Karpas-422 (cell line): ENCODE data around the gene WNK2. TPM values are rescaled to one million over a fixed set of nuclear protein-coding genes. Genes with fewer than 3 reads are reported as not detected.

Experiments
- DNase-seq: peaks from one replicate; pipeline ENCODE4 v3.0.0-alpha.2; 2015
- H2AFZ ChIP-seq: fragments of 200-600 bp; sonication (generic); 2 replicates; pipeline ENCODE4 v1.6.1; 2014; ENCODE audit warnings: antibody characterized with exemption, low read length, mixed read lengths
- H3K27ac ChIP-seq: fragments of 200-600 bp; sonication (generic); 2 replicates; pipeline ENCODE4 v1.5.1; 2014; ENCODE audit warnings: mild to moderate bottlenecking, low read length, moderate library complexity
- H3K27me3 ChIP-seq: fragments of 200-600 bp; sonication (generic); 2 replicates; pipeline ENCODE4 v1.6.1; 2014; ENCODE audit warnings: low read length, mixed read lengths
- H3K36me3 ChIP-seq: fragments of 200-600 bp; sonication (generic); 2 replicates; pipeline ENCODE4 v1.6.1; 2014; ENCODE audit warnings: low read length, mixed read lengths; ENCODE audit not compliant: insufficient read depth
- H3K4me1 ChIP-seq: fragments of 200-600 bp; sonication (generic); 2 replicates; pipeline ENCODE4 v1.6.1; 2014; ENCODE audit warnings: mild to moderate bottlenecking, low read length, mixed read lengths
- H3K4me2 ChIP-seq: fragments of 200-600 bp; sonication (generic); 2 replicates; pipeline ENCODE4 v1.6.1; 2014; ENCODE audit warnings: low read length, low read depth, mild to moderate bottlenecking; ENCODE audit not compliant: poor library complexity, severe bottlenecking
- H3K4me3 ChIP-seq: fragments of 200-600 bp; sonication (generic); 2 replicates; pipeline ENCODE4 v1.5.1; 2014; ENCODE audit warnings: mild to moderate bottlenecking, antibody characterized with exemption, low read length, mixed read lengths
- H3K79me2 ChIP-seq: fragments of 200-600 bp; sonication (generic); 2 replicates; pipeline ENCODE4 v1.6.1; 2014; ENCODE audit warnings: mild to moderate bottlenecking, low read length, mixed read lengths
- H3K9ac ChIP-seq: fragments of 200-600 bp; sonication (generic); 2 replicates; pipeline ENCODE4 v1.6.0; 2014; ENCODE audit warnings: low read length
- H3K9me2 ChIP-seq: fragments of 200-600 bp; sonication (generic), shearing (Covaris generic); replicated peaks from 2 replicates; pipeline ENCODE4 v1.6.0; 2014; ENCODE audit warnings: mild to moderate bottlenecking, low read length, moderate library complexity; ENCODE audit not compliant: insufficient read depth
- H3K9me3 ChIP-seq: fragments of 300-700, 200-600 bp; sonication (generic); 2 replicates; pipeline ENCODE4 v1.6.1; 2014; ENCODE audit warnings: low read length, mixed read lengths
- H4K20me1 ChIP-seq: fragments of 200-600 bp; sonication (generic); 2 replicates; pipeline ENCODE4 v1.6.1; 2014; ENCODE audit warnings: mild to moderate bottlenecking, antibody characterized with exemption, low read length, low read depth; ENCODE audit not compliant: insufficient read depth
- total RNA-seq: library from RNA; depleted of rRNA; stranded (reverse); fragments of >200 nt; shearing (Covaris generic); gene quantifications from 2 replicates; pipeline ENCODE4 v1.2.3, GENCODE V29; 2014; ENCODE audit warnings: low replicate concordance

The WNK2 gene
- total RNA-seq, 1 experiment from 2014 or later: not detected

GRCh38 chr9:93243112-93243511, 59.2 kb downstream of the WNK2 start:
- 0 out of 2 replicates have a peak, but pooled peaks cover 3% of the 10 kb centered on the region for H3K4me1 ChIP-seq
- DNase-seq: no peak

GRCh38 chr9:93244101-93244500, 60.2 kb downstream of the WNK2 start:
- H3K4me2 ChIP-seq: no peak overlapping the region
- H3K9me2 ChIP-seq: no peaks in the 10 kb centered on the region
- H3K4me3 ChIP-seq: no peak overlapping the region
- H4K20me1 ChIP-seq: no peaks in the 10 kb centered on the region
- H3K9ac ChIP-seq: no peak overlapping the region
- H3K9me3 ChIP-seq: no peaks in the 10 kb centered on the region
- H3K27ac ChIP-seq: no peak overlapping the region
- no peaks in the 10 kb centered on the region for H3K27me3 ChIP-seq
- no peak for DNase-seq
- no peaks in the 10 kb centered on the region for H3K36me3 ChIP-seq
- no peak overlapping the region for H2AFZ ChIP-seq
- H3K79me2 ChIP-seq: no peaks in the 10 kb centered on the region
- 0 out of 2 replicates have a peak, but pooled peaks cover 3% of the 10 kb centered on the region for H3K4me1 ChIP-seq

More at GRCh38 chr9:93243112-93243511, 59.2 kb downstream of the WNK2 start:
- Histone ChIP-seq H3K9me3 (no peaks in the 10 kb centered on the region), H3K9ac (no peak overlapping the region), H2AFZ (no peak overlapping the region), H3K9me2 (no peaks in the 10 kb centered on the region), H3K4me3 (no peak overlapping the region), H3K4me2 (no peak overlapping the region), H3K27ac (no peak overlapping the region), H3K27me3 (no peaks in the 10 kb centered on the region), H3K79me2 (no peaks in the 10 kb centered on the region), H3K36me3 (no peaks in the 10 kb centered on the region), H4K20me1 (no peaks in the 10 kb centered on the region)

GRCh38 chr9:93244510-93245436, 60.8 kb downstream of the WNK2 start:
- Histone ChIP-seq H3K36me3 (no peaks in the 10 kb centered on the region), H3K79me2 (no peaks in the 10 kb centered on the region), H3K9ac (no peak overlapping the region), H3K27me3 (no peaks in the 10 kb centered on the region), H3K9me3 (no peaks in the 10 kb centered on the region), H3K4me2 (no peak overlapping the region), H3K9me2 (no peaks in the 10 kb centered on the region), H3K27ac (no peak overlapping the region), H3K4me3 (no peak overlapping the region), H2AFZ (no peak overlapping the region), H3K4me1 (no peaks in the 10 kb centered on the region), H4K20me1 (no peaks in the 10 kb centered on the region)
- no peak for DNase-seq

- Histone ChIP-seq H3K9ac (no peak overlapping the region), H3K4me2 (no peak overlapping the region), H4K20me1 (no peaks in the 10 kb centered on the region), H3K4me3 (no peak overlapping the region), H2AFZ (no peak overlapping the region), H3K27ac (no peak overlapping the region), H3K4me1 (no peaks in the 10 kb centered on the region), H3K9me3 (no peaks in the 10 kb centered on the region), H3K27me3 (no peaks in the 10 kb centered on the region), H3K79me2 (no peaks in the 10 kb centered on the region), H3K9me2 (no peaks in the 10 kb centered on the region), H3K36me3 (no peaks in the 10 kb centered on the region)
- no peak for DNase-seq
These were observed 61.6 kb downstream of the WNK2 start for GRCh38 chr9:93245437-93245970.

GRCh38 chr9:93246111-93246510, 62.2 kb downstream of the WNK2 start:
- Histone ChIP-seq H3K9ac (no peak overlapping the region), H2AFZ (no peak overlapping the region), H3K9me2 (no peaks in the 10 kb centered on the region), H3K27ac (no peak overlapping the region), H3K27me3 (no peaks in the 10 kb centered on the region), H3K4me3 (no peak overlapping the region), H3K4me2 (no peak overlapping the region), H3K4me1 (no peaks in the 10 kb centered on the region), H3K9me3 (no peaks in the 10 kb centered on the region), H3K79me2 (no peaks in the 10 kb centered on the region), H3K36me3 (no peaks in the 10 kb centered on the region), H4K20me1 (no peaks in the 10 kb centered on the region)
- no peak for DNase-seq

GRCh38 chr9:93246526-93246925, 62.6 kb downstream of the WNK2 start:
- H4K20me1 ChIP-seq: no peaks in the 10 kb centered on the region
- no peak for DNase-seq
- H3K9ac ChIP-seq: no peak overlapping the region
- H3K9me2 ChIP-seq: no peaks in the 10 kb centered on the region
- no peak overlapping the region for H3K4me3 ChIP-seq
- no peak overlapping the region for H3K4me2 ChIP-seq
- H3K79me2 ChIP-seq: no peaks in the 10 kb centered on the region
- no peak overlapping the region for H3K27ac ChIP-seq
- no peaks in the 10 kb centered on the region for H3K4me1 ChIP-seq
- no peaks in the 10 kb centered on the region for H3K27me3 ChIP-seq
- no peaks in the 10 kb centered on the region for H3K9me3 ChIP-seq
- H2AFZ ChIP-seq: no peak overlapping the region
- no peaks in the 10 kb centered on the region for H3K36me3 ChIP-seq

- no peak for DNase-seq
- Histone ChIP-seq H3K27me3 (no peaks in the 10 kb centered on the region), H3K4me2 (no peak overlapping the region), H3K4me1 (no peaks in the 10 kb centered on the region), H3K36me3 (no peaks in the 10 kb centered on the region), H2AFZ (no peak overlapping the region), H3K9ac (no peak overlapping the region), H4K20me1 (no peaks in the 10 kb centered on the region), H3K9me3 (no peaks in the 10 kb centered on the region), H3K9me2 (no peaks in the 10 kb centered on the region), H3K4me3 (no peak overlapping the region), H3K27ac (no peak overlapping the region), H3K79me2 (no peaks in the 10 kb centered on the region)
These were observed 63.3 kb downstream of the WNK2 start for GRCh38 chr9:93247099-93247865.

GRCh38 chr9:93247892-93248291, 64.0 kb downstream of the WNK2 start:
- Histone ChIP-seq H2AFZ (no peak overlapping the region), H3K79me2 (no peaks in the 10 kb centered on the region), H3K9me2 (no peaks in the 10 kb centered on the region), H3K4me2 (no peak overlapping the region), H3K36me3 (no peaks in the 10 kb centered on the region), H3K27me3 (no peaks in the 10 kb centered on the region), H3K27ac (no peak overlapping the region), H3K9ac (no peak overlapping the region), H4K20me1 (no peaks in the 10 kb centered on the region), H3K4me1 (no peaks in the 10 kb centered on the region), H3K9me3 (no peaks in the 10 kb centered on the region), H3K4me3 (no peak overlapping the region)
- DNase-seq: no peak
